IMR-90 (cell line): ENCODE results near the gene LATS2.

Experiments
- BHLHE40 ChIP-seq: fragments of 150-350 bp; IDR thresholded peaks from 2 replicates; pipeline ENCODE4 v1.6.1; 2016; ENCODE audit warnings: mild to moderate bottlenecking, low read depth, low read length
- CEBPB ChIP-seq: IDR thresholded peaks from 2 replicates; pipeline ENCODE4 v1.6.1; 2012; ENCODE audit warnings: low read depth, low read length, improper control_type of control experiment
- CHD1 ChIP-seq: IDR thresholded peaks from 2 replicates; pipeline ENCODE4 v1.6.1; 2012; ENCODE audit warnings: low read depth, low read length, improper control_type of control experiment
- FOS ChIP-seq: fragments of 150-350 bp; IDR thresholded peaks from 2 replicates; pipeline ENCODE4 v1.6.1; 2016; ENCODE audit warnings: low read depth, low read length
- POLR2A ChIP-seq: IDR thresholded peaks from 2 replicates; pipeline ENCODE4 v1.6.1; 2012; ENCODE audit warnings: mild to moderate bottlenecking, low read depth, low read length
- RCOR1 ChIP-seq: IDR thresholded peaks from 2 replicates; pipeline ENCODE4 v1.6.1; 2012; ENCODE audit warnings: mild to moderate bottlenecking, low read length, improper control_type of control experiment; ENCODE audit not compliant: insufficient replicate concordance
- SMC3 ChIP-seq: fragments of 150-350 bp; IDR thresholded peaks from 2 replicates; pipeline ENCODE4 v1.6.1; 2016; ENCODE audit warnings: low read depth, mild to moderate bottlenecking, antibody characterized with exemption, low read length, moderate library complexity
- TF ChIP-seq, protein P1 (sequence below): conservative IDR thresholded peaks from 2 replicates; pipeline ENCODE4 v1.5.1; 2012; ENCODE audit warnings: mild to moderate bottlenecking, low read depth, low read length, improper control_type of control experiment
- TF ChIP-seq, protein P2 (sequence below): fragments of 150-350 bp; IDR thresholded peaks from 2 replicates; pipeline ENCODE4 v1.6.1; 2016; ENCODE audit warnings: low read depth, mild to moderate bottlenecking, low read length, moderate library complexity, borderline replicate concordance

DNA sequence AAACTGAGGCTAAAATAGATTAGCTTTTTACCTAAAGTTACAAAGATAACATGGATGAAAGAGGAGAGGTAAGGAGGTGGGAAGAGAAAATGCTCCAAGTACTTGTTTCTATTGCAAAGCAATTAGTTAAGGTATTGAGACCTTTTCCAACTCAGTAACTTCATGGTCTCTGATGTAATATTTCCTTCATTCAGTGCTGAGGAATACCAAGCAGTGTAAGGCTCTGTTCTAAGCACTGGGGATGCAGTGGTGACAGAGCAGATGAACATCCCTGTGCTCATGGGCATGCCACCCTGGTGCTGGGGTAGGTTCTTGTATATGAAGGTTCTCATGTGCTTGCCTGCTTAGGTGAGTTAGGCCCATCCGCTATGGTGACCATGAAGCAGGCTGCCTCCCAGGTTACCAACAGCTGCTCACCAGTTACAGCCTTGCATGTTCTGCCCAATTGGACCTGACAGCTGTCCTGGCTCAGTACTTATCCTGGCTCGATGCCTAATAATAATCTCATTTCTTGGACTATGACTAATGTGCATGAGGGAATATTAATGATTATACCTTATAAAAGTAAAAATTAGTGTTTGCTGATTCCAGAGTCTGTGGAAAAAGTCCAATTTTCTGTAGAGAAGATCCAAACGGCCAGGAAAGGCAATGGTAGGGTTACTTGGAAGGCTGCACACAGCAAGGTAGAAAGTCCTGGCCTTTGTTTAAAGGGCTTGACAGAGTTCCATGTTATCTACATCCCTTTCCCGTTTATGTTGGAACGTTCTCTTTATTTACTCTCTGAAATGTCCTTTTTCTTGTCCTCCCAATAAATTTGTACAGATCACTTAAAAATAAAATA, 48.3 kb downstream of the LATS2 start:
- TF ChIP-seq, protein P1, sequence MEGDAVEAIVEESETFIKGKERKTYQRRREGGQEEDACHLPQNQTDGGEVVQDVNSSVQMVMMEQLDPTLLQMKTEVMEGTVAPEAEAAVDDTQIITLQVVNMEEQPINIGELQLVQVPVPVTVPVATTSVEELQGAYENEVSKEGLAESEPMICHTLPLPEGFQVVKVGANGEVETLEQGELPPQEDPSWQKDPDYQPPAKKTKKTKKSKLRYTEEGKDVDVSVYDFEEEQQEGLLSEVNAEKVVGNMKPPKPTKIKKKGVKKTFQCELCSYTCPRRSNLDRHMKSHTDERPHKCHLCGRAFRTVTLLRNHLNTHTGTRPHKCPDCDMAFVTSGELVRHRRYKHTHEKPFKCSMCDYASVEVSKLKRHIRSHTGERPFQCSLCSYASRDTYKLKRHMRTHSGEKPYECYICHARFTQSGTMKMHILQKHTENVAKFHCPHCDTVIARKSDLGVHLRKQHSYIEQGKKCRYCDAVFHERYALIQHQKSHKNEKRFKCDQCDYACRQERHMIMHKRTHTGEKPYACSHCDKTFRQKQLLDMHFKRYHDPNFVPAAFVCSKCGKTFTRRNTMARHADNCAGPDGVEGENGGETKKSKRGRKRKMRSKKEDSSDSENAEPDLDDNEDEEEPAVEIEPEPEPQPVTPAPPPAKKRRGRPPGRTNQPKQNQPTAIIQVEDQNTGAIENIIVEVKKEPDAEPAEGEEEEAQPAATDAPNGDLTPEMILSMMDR = no peak
- no peak for TF ChIP-seq POLR2A
- no peak for TF ChIP-seq SMC3
- no peak for TF ChIP-seq RCOR1
- no peak for TF ChIP-seq FOS
- no peak for TF ChIP-seq CEBPB
- TF ChIP-seq, protein P2, sequence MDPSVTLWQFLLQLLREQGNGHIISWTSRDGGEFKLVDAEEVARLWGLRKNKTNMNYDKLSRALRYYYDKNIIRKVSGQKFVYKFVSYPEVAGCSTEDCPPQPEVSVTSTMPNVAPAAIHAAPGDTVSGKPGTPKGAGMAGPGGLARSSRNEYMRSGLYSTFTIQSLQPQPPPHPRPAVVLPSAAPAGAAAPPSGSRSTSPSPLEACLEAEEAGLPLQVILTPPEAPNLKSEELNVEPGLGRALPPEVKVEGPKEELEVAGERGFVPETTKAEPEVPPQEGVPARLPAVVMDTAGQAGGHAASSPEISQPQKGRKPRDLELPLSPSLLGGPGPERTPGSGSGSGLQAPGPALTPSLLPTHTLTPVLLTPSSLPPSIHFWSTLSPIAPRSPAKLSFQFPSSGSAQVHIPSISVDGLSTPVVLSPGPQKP = no peak
- no peak for TF ChIP-seq CHD1
- no peak for TF ChIP-seq BHLHE40
